Measurements from ENCODE around the gene EPN3.

EPN3 gene

GRCh38 chr17:50527949-50528474, 4.5 kb upstream of the EPN3 start:
- Histone ChIP-seq H3K9ac (ENCODE audit: low read length) (no peak overlapping the region), H3K36me3 (ENCODE audit: control insufficient read depth, insufficient read depth, low read length) (no peaks in the 10 kb centered on the region), H3K27me3 (ENCODE audit: control insufficient read depth, insufficient read depth, low read length) (peaks cover 9% of the 10 kb centered on the region), H3K4me1 (ENCODE audit: control insufficient read depth, insufficient read depth, low read length) (peaks cover 15% of the 10 kb centered on the region), H3K4me3 (ENCODE audit: low read length) (no peak overlapping the region), H3K9me3 (ENCODE audit: control insufficient read depth, low read length) (no peaks in the 10 kb centered on the region)

GRCh38 chr17:50529849-50530248, 2.7 kb upstream of the EPN3 start:
- H3K27me3 ChIP-seq (ENCODE audit: control insufficient read depth, insufficient read depth, low read length): peaks cover 9% of the 10 kb centered on the region

GRCh38 chr17:50531428-50532025, 1.0 kb upstream of the EPN3 start:
- no peak overlapping the region for H3K4me3 ChIP-seq (ENCODE audit: low read length)
- no peaks in the 10 kb centered on the region for H3K9me3 ChIP-seq (ENCODE audit: control insufficient read depth, low read length)
- H3K36me3 ChIP-seq (ENCODE audit: control insufficient read depth, insufficient read depth, low read length): peaks cover 4% of the 10 kb centered on the region
- H3K9ac ChIP-seq (ENCODE audit: low read length): peak overlapping the region; percentile 93
- H3K4me1 ChIP-seq (ENCODE audit: control insufficient read depth, insufficient read depth, low read length): peaks cover 37% of the 10 kb centered on the region
- peaks cover 9% of the 10 kb centered on the region for H3K27me3 ChIP-seq (ENCODE audit: control insufficient read depth, insufficient read depth, low read length)

More at GRCh38 chr17:50529849-50530248, 2.7 kb upstream of the EPN3 start:
- Histone ChIP-seq H3K9ac (ENCODE audit: low read length) (no peak overlapping the region), H3K36me3 (ENCODE audit: control insufficient read depth, insufficient read depth, low read length) (no peaks in the 10 kb centered on the region), H3K9me3 (ENCODE audit: control insufficient read depth, low read length) (no peaks in the 10 kb centered on the region), H3K4me3 (ENCODE audit: low read length) (no peak overlapping the region), H3K4me1 (ENCODE audit: control insufficient read depth, insufficient read depth, low read length) (peaks cover 23% of the 10 kb centered on the region)

- peak overlapping the region; percentile 79 for H3K4me3 ChIP-seq (ENCODE audit: low read length)
- H3K9ac ChIP-seq (ENCODE audit: low read length): peak overlapping the region; percentile 93
- no peaks in the 10 kb centered on the region for H3K9me3 ChIP-seq (ENCODE audit: control insufficient read depth, low read length)
- H3K4me1 ChIP-seq (ENCODE audit: control insufficient read depth, insufficient read depth, low read length): peaks cover 54% of the 10 kb centered on the region
- H3K36me3 ChIP-seq (ENCODE audit: control insufficient read depth, insufficient read depth, low read length): peaks cover 20% of the 10 kb centered on the region
- peaks cover 12% of the 10 kb centered on the region for H3K27me3 ChIP-seq (ENCODE audit: control insufficient read depth, insufficient read depth, low read length)
Measured at GRCh38 chr17:50533185-50533584, 650 bp downstream of the EPN3 start.

- H3K9ac ChIP-seq (ENCODE audit: low read length): peak overlapping the region; percentile 93
- H3K27me3 ChIP-seq (ENCODE audit: control insufficient read depth, insufficient read depth, low read length): peaks cover 12% of the 10 kb centered on the region
- peak overlapping the region; percentile 79 for H3K4me3 ChIP-seq (ENCODE audit: low read length)
- no peaks in the 10 kb centered on the region for H3K9me3 ChIP-seq (ENCODE audit: control insufficient read depth, low read length)
- H3K36me3 ChIP-seq (ENCODE audit: control insufficient read depth, insufficient read depth, low read length): peaks cover 23% of the 10 kb centered on the region
- peaks cover 59% of the 10 kb centered on the region for H3K4me1 ChIP-seq (ENCODE audit: control insufficient read depth, insufficient read depth, low read length)
Measured at GRCh38 chr17:50533720-50534148, 1.2 kb downstream of the EPN3 start.

- H3K9ac ChIP-seq (ENCODE audit: low read length): peak overlapping the region; percentile 93
- H3K4me3 ChIP-seq (ENCODE audit: low read length): peak overlapping the region; percentile 79
- H3K27me3 ChIP-seq (ENCODE audit: control insufficient read depth, insufficient read depth, low read length): peaks cover 12% of the 10 kb centered on the region
- peaks cover 66% of the 10 kb centered on the region for H3K4me1 ChIP-seq (ENCODE audit: control insufficient read depth, insufficient read depth, low read length)
- peaks cover 29% of the 10 kb centered on the region for H3K36me3 ChIP-seq (ENCODE audit: control insufficient read depth, insufficient read depth, low read length)
- H3K9me3 ChIP-seq (ENCODE audit: control insufficient read depth, low read length): no peaks in the 10 kb centered on the region
Measured at GRCh38 chr17:50534222-50534978, 1.9 kb downstream of the EPN3 start.

- Histone ChIP-seq H3K9ac (ENCODE audit: low read length) (peak overlapping the region; percentile 93), H3K27me3 (ENCODE audit: control insufficient read depth, insufficient read depth, low read length) (peaks cover 12% of the 10 kb centered on the region), H3K4me1 (ENCODE audit: control insufficient read depth, insufficient read depth, low read length) (peaks cover 71% of the 10 kb centered on the region), H3K36me3 (ENCODE audit: control insufficient read depth, insufficient read depth, low read length) (peaks cover 34% of the 10 kb centered on the region), H3K9me3 (ENCODE audit: control insufficient read depth, low read length) (no peaks in the 10 kb centered on the region), H3K4me3 (ENCODE audit: low read length) (peak overlapping the region; percentile 79)
Measured at GRCh38 chr17:50534979-50535326, 2.4 kb downstream of the EPN3 start.

- H3K9me3 ChIP-seq (ENCODE audit: control insufficient read depth, low read length): no peaks in the 10 kb centered on the region
- peaks cover 12% of the 10 kb centered on the region for H3K27me3 ChIP-seq (ENCODE audit: control insufficient read depth, insufficient read depth, low read length)
- peaks cover 35% of the 10 kb centered on the region for H3K36me3 ChIP-seq (ENCODE audit: control insufficient read depth, insufficient read depth, low read length)
- H3K9ac ChIP-seq (ENCODE audit: low read length): peak overlapping the region; percentile 93
- H3K4me1 ChIP-seq (ENCODE audit: control insufficient read depth, insufficient read depth, low read length): peaks cover 76% of the 10 kb centered on the region
- peak overlapping the region; percentile 79 for H3K4me3 ChIP-seq (ENCODE audit: low read length)
Measured at GRCh38 chr17:50535407-50535806, 2.9 kb downstream of the EPN3 start.

GRCh38 chr17:50536683-50537646, 4.4 kb downstream of the EPN3 start:
- Histone ChIP-seq H3K9ac (ENCODE audit: low read length) (peak overlapping the region; percentile 20), H3K9me3 (ENCODE audit: control insufficient read depth, low read length) (no peaks in the 10 kb centered on the region), H3K27me3 (ENCODE audit: control insufficient read depth, insufficient read depth, low read length) (peaks cover 12% of the 10 kb centered on the region), H3K4me1 (ENCODE audit: control insufficient read depth, insufficient read depth, low read length) (peaks cover 81% of the 10 kb centered on the region), H3K36me3 (ENCODE audit: control insufficient read depth, insufficient read depth, low read length) (peaks cover 35% of the 10 kb centered on the region), H3K4me3 (ENCODE audit: low read length) (no peak overlapping the region)

- Histone ChIP-seq H3K36me3 (ENCODE audit: control insufficient read depth, insufficient read depth, low read length) (peaks cover 39% of the 10 kb centered on the region), H3K4me3 (ENCODE audit: low read length) (no peak overlapping the region), H3K4me1 (ENCODE audit: control insufficient read depth, insufficient read depth, low read length) (peaks cover 86% of the 10 kb centered on the region), H3K9me3 (ENCODE audit: control insufficient read depth, low read length) (no peaks in the 10 kb centered on the region), H3K9ac (ENCODE audit: low read length) (peak overlapping the region; percentile 20), H3K27me3 (ENCODE audit: control insufficient read depth, insufficient read depth, low read length) (peaks cover 3% of the 10 kb centered on the region)
Measured at GRCh38 chr17:50537721-50538548, 5.4 kb downstream of the EPN3 start.
